GM23338 (cell line): ENCODE measurements around the gene COL26A1. TPM values are rescaled to one million over a fixed set of nuclear protein-coding genes. Genes with fewer than 3 reads are reported as not detected.

Experiments used
- ATAC-seq: fragments of 200-7000 bp; cut with Tn5 transposase; 3 replicates; pipeline ENCODE4 v1.9.1; 2020
- DNase-seq: peaks from one replicate; pipeline ENCODE4 v3.0.0-alpha.2; 2015; ENCODE audit warnings: low spot score
- H2AFZ ChIP-seq: fragments of 200-600 bp; sonication (generic); 2 replicates; pipeline ENCODE4 v1.8.0; 2016; ENCODE audit warnings: antibody characterized with exemption, mild to moderate bottlenecking, moderate library complexity
- H3F3A ChIP-seq: fragments of 200-600 bp; sonication (generic); replicated peaks from 2 replicates; pipeline ENCODE4 v1.8.0; 2017; ENCODE audit warnings: antibody characterized with exemption, mixed run types, low read depth
- H3K27ac ChIP-seq: fragments of 200-600 bp; sonication (generic); 2 replicates; pipeline ENCODE4 v1.6.1; 2016; ENCODE audit warnings: low read depth
- H3K27me3 ChIP-seq: fragments of 200-600 bp; sonication (generic); 2 replicates; pipeline ENCODE4 v1.8.0; 2016; ENCODE audit warnings: mild to moderate bottlenecking, mixed run types, moderate library complexity; ENCODE audit not compliant: insufficient read depth
- H3K36me3 ChIP-seq: fragments of 200-600 bp; sonication (generic); 2 replicates; pipeline ENCODE4 v1.8.0; 2016; ENCODE audit warnings: mild to moderate bottlenecking; ENCODE audit not compliant: insufficient read depth
- H3K4me1 ChIP-seq: fragments of 200-600 bp; sonication (generic); 2 replicates; pipeline ENCODE4 v1.8.0; 2016; ENCODE audit warnings: mild to moderate bottlenecking, moderate library complexity; ENCODE audit not compliant: insufficient read depth
- H3K4me2 ChIP-seq: fragments of 200-600 bp; sonication (generic); 2 replicates; pipeline ENCODE4 v1.7.1; 2017; ENCODE audit warnings: mixed run types
- H3K4me3 ChIP-seq: fragments of 200-600 bp; sonication (generic); 2 replicates; pipeline ENCODE4 v1.6.1; 2016; ENCODE audit warnings: mixed run types
- H3K79me2 ChIP-seq: fragments of 200-600 bp; sonication (generic); replicated peaks from 2 replicates; pipeline ENCODE4 v1.8.0; 2017; ENCODE audit warnings: mild to moderate bottlenecking; ENCODE audit not compliant: insufficient read depth
- H3K9me2 ChIP-seq: fragments of 200-600 bp; sonication (generic); 2 replicates; pipeline ENCODE4 v1.8.0; 2017; ENCODE audit not compliant: insufficient read depth
- H4K20me1 ChIP-seq: fragments of 200-600 bp; sonication (generic); replicated peaks from 2 replicates; pipeline ENCODE4 v1.8.0; 2017; ENCODE audit warnings: mild to moderate bottlenecking; ENCODE audit not compliant: insufficient read depth
- H3K27ac Mint-ChIP-seq: 2 replicates; pipeline ENCODE4 v1.8.0; 2020; ENCODE audit warnings: inconsistent platforms, mild to moderate bottlenecking, moderate library complexity, mixed read lengths
- H3K27me3 Mint-ChIP-seq: 3 replicates; pipeline ENCODE4 v1.8.0; 2022; ENCODE audit warnings: low read depth, mild to moderate bottlenecking, moderate library complexity, mixed read lengths, inconsistent platforms; ENCODE audit not compliant: insufficient read depth, poor library complexity
- H3K36me3 Mint-ChIP-seq: 3 replicates; pipeline ENCODE4 v1.8.0; 2021; ENCODE audit warnings: low read depth, mild to moderate bottlenecking, inconsistent platforms, moderate library complexity, mixed read lengths
- H3K4me1 Mint-ChIP-seq: 3 replicates; pipeline ENCODE4 v1.8.0; 2020; ENCODE audit warnings: mild to moderate bottlenecking, inconsistent platforms, mixed read lengths
- H3K4me3 Mint-ChIP-seq: 3 replicates; pipeline ENCODE4 v1.8.0; 2021; ENCODE audit warnings: moderate library complexity, mild to moderate bottlenecking, inconsistent platforms, mixed read lengths
- H3K9me3 Mint-ChIP-seq: 3 replicates; pipeline ENCODE4 v1.8.0; 2020; ENCODE audit warnings: moderate library complexity, mild to moderate bottlenecking, inconsistent platforms, mixed read lengths
- CREB1 ChIP-seq: fragments of 250-450 bp; sonication (Bioruptor Pico); IDR thresholded peaks from 2 replicates; pipeline ENCODE4 v1.5.0; 2020; ENCODE audit warnings: low read depth, mild to moderate bottlenecking, moderate library complexity
- CTCF ChIP-seq, 2 experiments: fragments of 200-600 bp in 1 of 2; sonication (generic) in 1 of 2; conservative IDR thresholded peaks; 2 replicates each; pipeline versions ENCODE4 v1.5.1 to v1.6.1; 2016 to 2017; ENCODE audit warnings: antibody characterized with exemption in 2 of 2, low read depth in 2 of 2, mild to moderate bottlenecking in 2 of 2, moderate library complexity in 1 of 2
- ETS1 ChIP-seq: IDR thresholded peaks from 2 replicates; pipeline ENCODE4 v1.6.1; 2016; ENCODE audit warnings: antibody characterized with exemption
- EZH2 ChIP-seq: fragments of 200-600 bp; sonication (generic); IDR thresholded peaks from one replicate; pipeline ENCODE4 v1.8.0; 2017; ENCODE audit warnings: antibody characterized with exemption, mild to moderate bottlenecking, low read depth; ENCODE audit not compliant: unreplicated experiment
- EZH2phosphoT487 ChIP-seq: fragments of 200-600 bp; sonication (generic); IDR thresholded peaks from one replicate; pipeline ENCODE4 v1.8.1; 2018; ENCODE audit warnings: antibody characterized with exemption; ENCODE audit not compliant: unreplicated experiment
- JUNB ChIP-seq: IDR thresholded peaks from one replicate; pipeline ENCODE4 v1.6.1; 2016; ENCODE audit warnings: antibody characterized with exemption; ENCODE audit not compliant: unreplicated experiment
- NANOG ChIP-seq: IDR thresholded peaks from 2 replicates; pipeline ENCODE4 v1.6.1; 2016; ENCODE audit warnings: antibody characterized with exemption, borderline replicate concordance
- POLR2AphosphoS5 ChIP-seq: IDR thresholded peaks from 2 replicates; pipeline ENCODE4 v1.6.1; 2016; ENCODE audit warnings: antibody characterized with exemption, low read depth
- REST ChIP-seq: IDR thresholded peaks from one replicate; pipeline ENCODE4 v1.6.1; 2018; ENCODE audit warnings: antibody characterized with exemption; ENCODE audit not compliant: unreplicated experiment
- STAT1 ChIP-seq: IDR thresholded peaks from one replicate; pipeline ENCODE4 v1.6.1; 2016; ENCODE audit warnings: antibody characterized with exemption; ENCODE audit not compliant: unreplicated experiment
- ZNF114 ChIP-seq: fragments of 250-450 bp; sonication (Bioruptor Pico); IDR thresholded peaks from 2 replicates; pipeline ENCODE4 v1.5.0; 2020; ENCODE audit warnings: mild to moderate bottlenecking, moderate library complexity
- ZNF462 ChIP-seq: fragments of 250-450 bp; sonication (Bioruptor Pico); IDR thresholded peaks from 2 replicates; pipeline ENCODE4 v1.5.0; 2020; ENCODE audit warnings: mild to moderate bottlenecking, moderate library complexity
- polyA plus RNA-seq: library from polyadenylated mRNA; unstranded; fragments of >200 nt; fragmentation: Nextera tagmentation; extraction: Ambion mirVana; gene quantifications from 2 replicates; pipeline ENCODE4 v1.2.1, GENCODE V29; 2016
- total RNA-seq: library from RNA; depleted of rRNA; stranded (reverse); fragments of >200 nt; shearing (Covaris generic); gene quantifications from 2 replicates; pipeline ENCODE4 v1.2.3, GENCODE V29; 2014

The COL26A1 gene
- total and polyA plus RNA-seq, 2 experiments from 2014 or later: 17.8 to 55.0 TPM

- TF ChIP-seq ZNF462 (no peak), STAT1 (no peak), ZNF114 (CRISPR knock-in tag) (no peak), EZH2phosphoT487 (no peak)
Observed at GRCh38 chr7:101533103-101533465, 170.4 kb downstream of the COL26A1 start (continued).

GRCh38 chr7:101534015-101534803 lies 171.5 kb downstream of the COL26A1 start:
- DNase-seq (no peak), ATAC-seq (no peak)
- Histone ChIP-seq H3K79me2 (no peaks in the 10 kb centered on the region), H3K4me1 (no peaks in the 10 kb centered on the region), H4K20me1 (no peaks in the 10 kb centered on the region), H3K27ac (no peak overlapping the region), H3F3A (no peaks in the 10 kb centered on the region), H3K9me2 (no peaks in the 10 kb centered on the region), H3K4me2 (no peak overlapping the region), H2AFZ (no peak overlapping the region), H3K4me3 (no peak overlapping the region), H3K36me3 (no peaks in the 10 kb centered on the region), H3K27me3 (no peaks in the 10 kb centered on the region)
- Mint-ChIP-seq H3K9me3 (no peaks in the 10 kb centered on the region), H3K4me3 (no peak overlapping the region), H3K4me1 (peaks cover 4% of the 10 kb centered on the region; the same call in 1 of the 3 replicates), H3K27ac (no peak overlapping the region), H3K36me3 (peaks cover 5% of the 10 kb centered on the region; the same call in 1 of the 3 replicates), H3K27me3 (peaks cover 5% of the 10 kb centered on the region)
- TF ChIP-seq EZH2phosphoT487 (no peak), CREB1 (CRISPR knock-in tag) (no peak), NANOG (no peak), EZH2 (no peak), JUNB (no peak), CTCF (conservative IDR thresholded peaks at IDR 0.05; ENCODE audit: low read depth in 2 of 2) (no peak), STAT1 (no peak), ZNF114 (CRISPR knock-in tag) (no peak), REST (no peak), POLR2AphosphoS5 (no peak), ETS1 (no peak)
